SK-N-SH treated with all-trans-retinoic acid at 6 μM for 48 hours (cell line): ENCODE measurements around the gene RPL32.

Source experiments
- ATAC-seq: fragments of 200-7000 bp; cut with Tn5 transposase; 3 replicates; pipeline ENCODE4 v1.9.1; 2020; ENCODE audit warnings: mild to moderate bottlenecking, moderate library complexity
- ARNTL ChIP-seq: fragments of 450-650 bp; formaldehyde crosslinking; IDR thresholded peaks from 2 replicates; pipeline ENCODE4 v1.5.0; 2020; ENCODE audit warnings: low read depth, mild to moderate bottlenecking, moderate library complexity, borderline replicate concordance
- BACH2 ChIP-seq: fragments of 250-450 bp; sonication (Bioruptor Pico); IDR thresholded peaks from 2 replicates; pipeline ENCODE4 v1.9.0; 2021; ENCODE audit warnings: mild to moderate bottlenecking, borderline replicate concordance
- CREB5 ChIP-seq: fragments of 250-450 bp; sonication (Bioruptor Pico); IDR thresholded peaks from 2 replicates; pipeline ENCODE4 v1.5.1; 2020; ENCODE audit warnings: low read depth, mild to moderate bottlenecking, moderate library complexity
- CSDC2 ChIP-seq: fragments of 250-450 bp; sonication (Bioruptor Pico); IDR thresholded peaks from 2 replicates; pipeline ENCODE4 v1.5.0; 2020; ENCODE audit warnings: mild to moderate bottlenecking, moderate library complexity
- CSRNP3 ChIP-seq: fragments of 250-450 bp; sonication (Bioruptor Pico); IDR thresholded peaks from 2 replicates; pipeline ENCODE4 v1.5.1; 2021; ENCODE audit warnings: mild to moderate bottlenecking, moderate library complexity
- ESRRG ChIP-seq: fragments of 250-450 bp; sonication (Bioruptor Pico); IDR thresholded peaks from 2 replicates; pipeline ENCODE4 v1.6.1; 2021; ENCODE audit warnings: mild to moderate bottlenecking
- GLIS3 ChIP-seq: fragments of 250-450 bp; sonication (Bioruptor Pico); IDR thresholded peaks from 2 replicates; pipeline ENCODE4 v1.5.0; 2020; ENCODE audit warnings: mild to moderate bottlenecking, moderate library complexity
- ISL1 ChIP-seq: fragments of 250-450 bp; sonication (Bioruptor Pico); IDR thresholded peaks from 2 replicates; pipeline ENCODE4 v2.1.2; 2022; ENCODE audit warnings: mild to moderate bottlenecking, moderate library complexity
- OSR1 ChIP-seq: fragments of 250-450 bp; sonication (Bioruptor Pico); IDR thresholded peaks from 2 replicates; pipeline ENCODE4 v1.8.0; 2022; ENCODE audit warnings: moderate library complexity, mild to moderate bottlenecking, inconsistent platforms
- PATZ1 ChIP-seq: fragments of 250-450 bp; sonication (Bioruptor Pico); IDR thresholded peaks from 2 replicates; pipeline ENCODE4 v1.8.0; 2020; ENCODE audit warnings: mild to moderate bottlenecking, moderate library complexity, borderline replicate concordance
- PPARA ChIP-seq: fragments of 250-450 bp; sonication (Bioruptor Pico); IDR thresholded peaks from 2 replicates; pipeline ENCODE4 v1.5.0; 2020; ENCODE audit warnings: mild to moderate bottlenecking, borderline replicate concordance
- SNAI2 ChIP-seq: fragments of 250-450 bp; sonication (Bioruptor Pico); IDR thresholded peaks from 2 replicates; pipeline ENCODE4 v1.5.0; 2020; ENCODE audit warnings: mild to moderate bottlenecking, moderate library complexity
- TCF4 ChIP-seq: fragments of 250-450 bp; sonication (Bioruptor Pico); IDR thresholded peaks from 2 replicates; pipeline ENCODE4 v1.8.0; 2021; ENCODE audit warnings: mild to moderate bottlenecking, moderate library complexity, borderline replicate concordance
- TOX ChIP-seq: fragments of 250-450 bp; sonication (Bioruptor Pico); IDR thresholded peaks from 2 replicates; pipeline ENCODE4 v1.8.0; 2021; ENCODE audit warnings: mild to moderate bottlenecking, moderate library complexity, borderline replicate concordance
- ZC3H10 ChIP-seq: fragments of 250-450 bp; sonication (Bioruptor Pico); IDR thresholded peaks from 2 replicates; pipeline ENCODE4 v1.5.1; 2021; ENCODE audit warnings: mild to moderate bottlenecking, moderate library complexity
- ZFP3 ChIP-seq: fragments of 250-450 bp; sonication (Bioruptor Pico); IDR thresholded peaks from 2 replicates; pipeline ENCODE4 v1.5.0; 2020; ENCODE audit warnings: mild to moderate bottlenecking, moderate library complexity
- ZFP30 ChIP-seq: fragments of 450-650 bp; formaldehyde crosslinking; IDR thresholded peaks from 2 replicates; pipeline ENCODE4 v1.5.0; 2022; ENCODE audit warnings: mild to moderate bottlenecking, moderate library complexity
- ZNF565 ChIP-seq: fragments of 450-650 bp; formaldehyde crosslinking; conservative IDR thresholded peaks from 2 replicates; pipeline ENCODE4 v1.5.0; 2020; ENCODE audit warnings: low read depth, mild to moderate bottlenecking, moderate library complexity
- ZNF70 ChIP-seq: fragments of 450-650 bp; formaldehyde crosslinking; IDR thresholded peaks from 2 replicates; pipeline ENCODE4 v1.5.0; 2020; ENCODE audit warnings: mild to moderate bottlenecking, moderate library complexity
- TF ChIP-seq, protein P1 (sequence below): fragments of 250-450 bp; sonication (Bioruptor Pico); IDR thresholded peaks from 2 replicates; pipeline ENCODE4 v1.5.0; 2020; ENCODE audit warnings: mild to moderate bottlenecking, moderate library complexity

RPL32 gene

DNA sequence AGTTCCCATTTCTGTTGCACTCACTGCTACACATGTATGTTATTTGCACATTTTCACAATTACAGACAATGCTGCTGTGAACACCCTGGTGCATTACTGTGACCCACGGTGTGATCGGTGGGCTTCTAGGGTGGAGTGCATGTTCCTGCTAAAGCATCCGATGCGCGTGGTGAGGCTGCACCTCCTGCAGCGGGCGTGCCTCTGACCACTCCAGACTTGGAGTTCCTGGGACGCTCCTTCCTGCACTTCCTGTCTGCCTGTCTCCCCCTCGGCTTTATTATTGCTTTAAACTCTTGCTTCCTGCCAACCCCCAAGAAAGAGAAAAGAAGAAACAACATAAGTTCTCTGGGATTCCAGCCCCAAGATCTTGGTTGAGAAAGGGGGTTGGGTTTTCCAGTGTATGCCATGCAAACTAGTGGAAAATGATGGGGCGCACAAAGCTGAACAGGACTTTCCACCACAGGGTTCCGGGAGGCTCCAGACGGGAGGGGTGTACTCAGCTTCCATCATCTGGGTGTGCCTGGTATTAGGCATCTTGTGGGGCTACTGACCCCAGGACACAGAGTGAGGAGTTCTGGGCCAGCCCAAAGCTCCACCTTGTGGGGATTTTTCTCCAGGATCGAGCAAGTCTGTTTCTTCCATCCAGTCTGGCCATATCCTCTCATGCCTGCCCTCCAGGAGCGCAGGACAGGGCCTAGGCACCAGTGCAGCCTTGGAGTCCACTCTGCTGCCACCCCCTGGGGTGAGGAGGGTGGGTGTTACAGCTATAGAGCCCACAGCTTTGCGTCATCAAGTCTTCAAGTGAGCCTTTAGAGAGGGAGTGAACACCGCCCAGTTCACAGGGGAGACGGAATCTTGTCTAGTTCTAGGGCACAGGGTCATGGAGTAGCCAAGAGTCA lies 11.2 kb downstream of the RPL32 start (continued):
- TF ChIP-seq, protein P1, sequence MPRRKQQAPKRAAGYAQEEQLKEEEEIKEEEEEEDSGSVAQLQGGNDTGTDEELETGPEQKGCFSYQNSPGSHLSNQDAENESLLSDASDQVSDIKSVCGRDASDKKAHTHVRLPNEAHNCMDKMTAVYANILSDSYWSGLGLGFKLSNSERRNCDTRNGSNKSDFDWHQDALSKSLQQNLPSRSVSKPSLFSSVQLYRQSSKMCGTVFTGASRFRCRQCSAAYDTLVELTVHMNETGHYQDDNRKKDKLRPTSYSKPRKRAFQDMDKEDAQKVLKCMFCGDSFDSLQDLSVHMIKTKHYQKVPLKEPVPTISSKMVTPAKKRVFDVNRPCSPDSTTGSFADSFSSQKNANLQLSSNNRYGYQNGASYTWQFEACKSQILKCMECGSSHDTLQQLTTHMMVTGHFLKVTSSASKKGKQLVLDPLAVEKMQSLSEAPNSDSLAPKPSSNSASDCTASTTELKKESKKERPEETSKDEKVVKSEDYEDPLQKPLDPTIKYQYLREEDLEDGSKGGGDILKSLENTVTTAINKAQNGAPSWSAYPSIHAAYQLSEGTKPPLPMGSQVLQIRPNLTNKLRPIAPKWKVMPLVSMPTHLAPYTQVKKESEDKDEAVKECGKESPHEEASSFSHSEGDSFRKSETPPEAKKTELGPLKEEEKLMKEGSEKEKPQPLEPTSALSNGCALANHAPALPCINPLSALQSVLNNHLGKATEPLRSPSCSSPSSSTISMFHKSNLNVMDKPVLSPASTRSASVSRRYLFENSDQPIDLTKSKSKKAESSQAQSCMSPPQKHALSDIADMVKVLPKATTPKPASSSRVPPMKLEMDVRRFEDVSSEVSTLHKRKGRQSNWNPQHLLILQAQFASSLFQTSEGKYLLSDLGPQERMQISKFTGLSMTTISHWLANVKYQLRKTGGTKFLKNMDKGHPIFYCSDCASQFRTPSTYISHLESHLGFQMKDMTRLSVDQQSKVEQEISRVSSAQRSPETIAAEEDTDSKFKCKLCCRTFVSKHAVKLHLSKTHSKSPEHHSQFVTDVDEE: no peak
- TF ChIP-seq CSDC2 (CRISPR knock-in tag): no peak

GRCh38 chr3:12829404-12829803 lies 12.0 kb downstream of the RPL32 start:
- ATAC-seq: no peak
- TF ChIP-seq ZC3H10 (CRISPR knock-in tag) (no peak), BACH2 (no peak), SNAI2 (CRISPR knock-in tag) (no peak), ZNF70 (no peak), TOX (CRISPR knock-in tag) (no peak), ARNTL (CRISPR knock-in tag) (no peak), TCF4 (CRISPR knock-in tag) (no peak), ZNF565 (no peak), CSRNP3 (CRISPR knock-in tag) (no peak), ISL1 (CRISPR knock-in tag) (no peak), PPARA (CRISPR knock-in tag) (no peak), ZFP3 (no peak), CSDC2 (CRISPR knock-in tag) (no peak), ESRRG (no peak), CREB5 (CRISPR knock-in tag) (no peak), ZFP30 (CRISPR knock-in tag) (no peak)
- TF ChIP-seq, protein P1: no peak

DNA sequence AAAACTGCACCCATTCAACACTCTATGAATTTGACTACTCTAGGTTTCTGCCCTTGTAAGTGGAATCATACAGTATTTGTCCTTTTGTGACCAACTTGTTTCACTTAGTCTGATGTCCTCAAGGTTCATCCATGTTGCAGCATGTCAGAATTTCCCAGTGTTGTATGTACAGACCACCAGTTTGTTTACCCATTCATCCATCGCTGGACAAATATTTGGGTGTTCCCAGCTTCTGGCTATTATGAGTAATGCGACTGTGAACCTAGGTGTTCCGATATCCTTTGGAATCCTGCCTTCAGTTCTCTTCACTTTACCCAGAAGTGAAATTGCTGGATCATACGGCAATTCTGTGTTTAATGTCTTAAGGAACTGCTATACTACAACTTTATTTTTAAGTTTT lies 12.6 kb downstream of the RPL32 start:
- no peak for ATAC-seq
- TF ChIP-seq CREB5 (CRISPR knock-in tag) (no peak), TOX (CRISPR knock-in tag) (no peak), BACH2 (no peak)

GRCh38 chr3:12825156-12825555 lies 16.2 kb downstream of the RPL32 start:
- no peak for ATAC-seq
- TF ChIP-seq CSRNP3 (CRISPR knock-in tag) (no peak), ISL1 (CRISPR knock-in tag) (no peak), PATZ1 (CRISPR knock-in tag) (no peak), GLIS3 (CRISPR knock-in tag) (no peak), ESRRG (no peak), PPARA (CRISPR knock-in tag) (no peak), ZFP30 (CRISPR knock-in tag) (no peak), OSR1 (CRISPR knock-in tag) (no peak), SNAI2 (CRISPR knock-in tag) (no peak), ZFP3 (no peak)
